Measurements from ENCODE around the gene C1orf74.

GRCh38 chr1:209767096-209767495 lies 17.3 kb downstream of the C1orf74 start:
- TF ChIP-seq, protein P1, sequence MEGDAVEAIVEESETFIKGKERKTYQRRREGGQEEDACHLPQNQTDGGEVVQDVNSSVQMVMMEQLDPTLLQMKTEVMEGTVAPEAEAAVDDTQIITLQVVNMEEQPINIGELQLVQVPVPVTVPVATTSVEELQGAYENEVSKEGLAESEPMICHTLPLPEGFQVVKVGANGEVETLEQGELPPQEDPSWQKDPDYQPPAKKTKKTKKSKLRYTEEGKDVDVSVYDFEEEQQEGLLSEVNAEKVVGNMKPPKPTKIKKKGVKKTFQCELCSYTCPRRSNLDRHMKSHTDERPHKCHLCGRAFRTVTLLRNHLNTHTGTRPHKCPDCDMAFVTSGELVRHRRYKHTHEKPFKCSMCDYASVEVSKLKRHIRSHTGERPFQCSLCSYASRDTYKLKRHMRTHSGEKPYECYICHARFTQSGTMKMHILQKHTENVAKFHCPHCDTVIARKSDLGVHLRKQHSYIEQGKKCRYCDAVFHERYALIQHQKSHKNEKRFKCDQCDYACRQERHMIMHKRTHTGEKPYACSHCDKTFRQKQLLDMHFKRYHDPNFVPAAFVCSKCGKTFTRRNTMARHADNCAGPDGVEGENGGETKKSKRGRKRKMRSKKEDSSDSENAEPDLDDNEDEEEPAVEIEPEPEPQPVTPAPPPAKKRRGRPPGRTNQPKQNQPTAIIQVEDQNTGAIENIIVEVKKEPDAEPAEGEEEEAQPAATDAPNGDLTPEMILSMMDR (IDR thresholded peaks at IDR 0.05) = no peak
- TF ChIP-seq POLR2A (IDR thresholded peaks at IDR 0.05) = no peak
- TF ChIP-seq EP300 (IDR thresholded peaks at IDR 0.05) = no peak
